Heart right ventricle (tissue), 16 donors: Measurements from ENCODE around the gene BLTP3A. TPM values are rescaled to one million over a fixed set of nuclear protein-coding genes. Genes with fewer than 3 reads are reported as not detected.
A peak's percentile ranks its signal among the peaks of the same experiment; 100 is the strongest.

Experiments
- ATAC-seq, 8 donors: fragments of 200-7000 bp; cut with Tn5 transposase; one replicate each; pipeline ENCODE4 v1.9.1; 2020; ENCODE audit warnings: mild to moderate bottlenecking in 8 of 8, moderate library complexity in 8 of 8, moderate number of reproducible peaks in 1 of 8
- DNase-seq, 2 donors: peaks; one replicate each; pipeline ENCODE4 v3.0.0-alpha.2; 2020
- H3K27ac ChIP-seq, 10 donors: fragments of 200-600 bp; sonication (generic) in 2 of 10; one replicate each; pipeline versions ENCODE4 v1.5.0 to v1.8.0; 2020 to 2022; ENCODE audit warnings: mild to moderate bottlenecking in 3 of 10
- H3K27me3 ChIP-seq, 7 donors: fragments of 200-600 bp; one replicate each; pipeline ENCODE4 v1.8.0; 2021 to 2022; ENCODE audit warnings: mild to moderate bottlenecking in 2 of 7
- H3K36me3 ChIP-seq, 9 donors: fragments of 200-600 bp; sonication (generic) in 1 of 9; one replicate each; pipeline versions ENCODE4 v1.5.0 to v1.8.0; 2020 to 2022; ENCODE audit warnings: mild to moderate bottlenecking in 2 of 9
- H3K4me1 ChIP-seq, 9 donors: fragments of 200-600 bp; sonication (generic) in 1 of 9; one replicate each; pipeline versions ENCODE4 v1.5.0 to v1.8.0; 2020 to 2022; ENCODE audit warnings: mild to moderate bottlenecking in 4 of 9
- H3K4me3 ChIP-seq, 10 donors: fragments of 200-600 bp; sonication (generic) in 2 of 10; one replicate each; pipeline versions ENCODE4 v1.5.0 to v1.8.0; 2020 to 2022; ENCODE audit warnings: mild to moderate bottlenecking in 7 of 10, moderate library complexity in 2 of 10
- H3K9me3 ChIP-seq, 11 donors: fragments of 200-600 bp in 10 of 11; sonication (generic) in 2 of 11; one replicate each; pipeline versions ENCODE4 v1.5.0 to v1.8.0; 2013 to 2022; ENCODE audit warnings: mild to moderate bottlenecking in 2 of 11, control low read depth in 1 of 11, moderate library complexity in 1 of 11
- WGBS, 2 donors: extraction: QIAGEN DNeasy Blood & Tissue Kit; methylation state at CpG; one replicate each; pipeline ENCODE4 v1.1.7; 2013; ENCODE audit warnings: inconsistent platforms in 1 of 2; 5-methylcytosine and 5-hydroxymethylcytosine counted together
- intact Hi-C, 10 donors: fragments of 100-400 bp; cut with DNase I; formaldehyde crosslinking; loops; one replicate each; pipeline versions ENCODE4 v1.11.1 to v1.14.2; 2022
- polyA plus RNA-seq, 2 donors: library from polyadenylated mRNA; stranded (reverse); fragments of 200-250 nt; gene quantifications; one replicate each; pipeline ENCODE4 v1.2.3, GENCODE V29; 2013
- total RNA-seq, 10 donors: library from RNA; stranded (reverse); fragmentation: NEBNext Ultra II Directional in 3 of 10; extraction: Animal tissue kit (Norgen Biotek cat#: 25700) in 3 of 10; gene quantifications; one replicate each; pipeline versions ENCODE4 v1.2.1 to v1.2.4, GENCODE V29; 2021 to 2023
- TF ChIP-seq, protein P1 (sequence below), 9 donors: fragments of 200-600 bp; sonication (generic) in 2 of 9; IDR thresholded peaks; one replicate each; pipeline versions ENCODE4 v1.5.0 to v1.8.0; 2021 to 2022; ENCODE audit warnings: antibody characterized with exemption in 9 of 9, mild to moderate bottlenecking in 5 of 9, moderate library complexity in 1 of 9
- donor health status: Arrhythmogenic right ventricular cardiomyopathy.
- donor health status: ischemic (EF 13 %, LVEDD 7.1; RV severe dilation, severe dysfunction).
- donor health status: healthy with polysubstance abuse.
- donor health status: DM: no; HTN: yes; CAD: no.
- donor health status: DM: no; HTN: no; CAD: no.
- donor health status: ischemic (EF 25% LVEDD 6.9; RV normal size, moderate dysfunction).
- donor health status: ischemic (EF 25% LVEDD 5.7; RV mildly dilated, moderate dysfunction).
- donor health status: healthy.
- donor health status: DM: yes; HTN: yes; CAD: no.
- donor health status: Ischemic cardiomyopathy.
- donor health status: ischemic (EF 35%, LVEDD 5.7; RV mildly dilated, moderate dysfunction).
- donor health status: nonischemic (EF 11% LVEDD 7.7; RV severe dilation, severe dysfunction).
- donor health status: DM: yes; HTN: yes; CAD: no.
- donor health status: PGD.
- donor health status: ischemic (EF 29% LVEDD 5.4; RV normal size, mild dysfunction).
- donor health status: nonischemic (EF 23%, LVEDD 6.1; RV moderate dilation, normal function).

BLTP3A gene
- total and polyA plus RNA-seq, 12 donors = 4.1 to 25.0 (median 21.0) TPM

DNA sequence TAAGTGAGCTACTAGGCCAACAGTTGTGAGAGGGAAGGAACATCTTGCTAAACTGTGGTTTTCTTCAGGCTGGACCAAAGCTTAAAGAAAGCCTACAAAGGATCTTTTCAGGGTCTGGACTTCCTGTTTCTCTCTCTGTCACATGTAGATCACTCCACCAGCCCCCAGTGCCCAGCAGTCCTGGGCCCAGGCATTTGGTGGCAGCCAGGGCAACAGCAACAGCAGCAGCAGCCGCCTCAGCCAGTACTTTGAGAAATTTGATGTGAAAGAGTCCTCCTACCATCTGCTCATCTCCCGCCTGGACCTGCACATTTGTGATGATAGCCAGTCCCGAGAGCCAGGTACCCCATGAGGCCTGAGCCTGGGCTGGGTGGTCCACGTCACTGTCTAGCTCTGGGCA lies 44.1 kb downstream of the BLTP3A start:
- TF ChIP-seq, protein P1, sequence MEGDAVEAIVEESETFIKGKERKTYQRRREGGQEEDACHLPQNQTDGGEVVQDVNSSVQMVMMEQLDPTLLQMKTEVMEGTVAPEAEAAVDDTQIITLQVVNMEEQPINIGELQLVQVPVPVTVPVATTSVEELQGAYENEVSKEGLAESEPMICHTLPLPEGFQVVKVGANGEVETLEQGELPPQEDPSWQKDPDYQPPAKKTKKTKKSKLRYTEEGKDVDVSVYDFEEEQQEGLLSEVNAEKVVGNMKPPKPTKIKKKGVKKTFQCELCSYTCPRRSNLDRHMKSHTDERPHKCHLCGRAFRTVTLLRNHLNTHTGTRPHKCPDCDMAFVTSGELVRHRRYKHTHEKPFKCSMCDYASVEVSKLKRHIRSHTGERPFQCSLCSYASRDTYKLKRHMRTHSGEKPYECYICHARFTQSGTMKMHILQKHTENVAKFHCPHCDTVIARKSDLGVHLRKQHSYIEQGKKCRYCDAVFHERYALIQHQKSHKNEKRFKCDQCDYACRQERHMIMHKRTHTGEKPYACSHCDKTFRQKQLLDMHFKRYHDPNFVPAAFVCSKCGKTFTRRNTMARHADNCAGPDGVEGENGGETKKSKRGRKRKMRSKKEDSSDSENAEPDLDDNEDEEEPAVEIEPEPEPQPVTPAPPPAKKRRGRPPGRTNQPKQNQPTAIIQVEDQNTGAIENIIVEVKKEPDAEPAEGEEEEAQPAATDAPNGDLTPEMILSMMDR (IDR thresholded peaks at IDR 0.05) = no peak
- Histone ChIP-seq H3K9me3 (no peaks in the 10 kb centered on the region), H3K27me3 (no peaks in the 10 kb centered on the region), H3K4me3 (no peak overlapping the region), H3K4me1 (peaks cover 0 to 20% (median 0%) of the 10 kb centered on the region in 9 donors), H3K27ac (no peak overlapping the region), H3K36me3 (peaks cover 0 to 86% (median 28%) of the 10 kb centered on the region in 9 donors)
- 91 to 96% methylated on average over 4 of the region's 4 CpGs for WGBS, 2 donors
- intact Hi-C loops = no loop called here
- DNase-seq (no peak), ATAC-seq (peak in 3 of 8 donors; percentile 7 to 42 (median 35))

GRCh38 chr6:34836451-34836850 lies 44.6 kb downstream of the BLTP3A start:
- TF ChIP-seq, protein P1 (IDR thresholded peaks at IDR 0.05) = no peak
- no peaks in the 10 kb centered on the region for H3K27me3 ChIP-seq
- intact Hi-C loops = no loop called here
- no peaks in the 10 kb centered on the region for H3K9me3 ChIP-seq
- no peak overlapping the region for H3K27ac ChIP-seq
- DNase-seq (no peak), ATAC-seq (no peak)
- no peak overlapping the region for H3K4me3 ChIP-seq
- H3K4me1 ChIP-seq = peaks cover 0 to 20% (median 0%) of the 10 kb centered on the region in 9 donors
- peaks cover 0 to 86% (median 28%) of the 10 kb centered on the region in 9 donors for H3K36me3 ChIP-seq
- 82 to 83% methylated on average over 2 of the region's 2 CpGs for WGBS, 2 donors

GRCh38 chr6:34837528-34837927 lies 45.6 kb downstream of the BLTP3A start:
- no peak overlapping the region for H3K4me3 ChIP-seq
- ATAC-seq (no peak), DNase-seq (no peak)
- intact Hi-C loops = no loop called here
- H3K9me3 ChIP-seq = no peaks in the 10 kb centered on the region
- H3K27me3 ChIP-seq = no peaks in the 10 kb centered on the region
- TF ChIP-seq, protein P1 (IDR thresholded peaks at IDR 0.05) = no peak
- H3K4me1 ChIP-seq = peaks cover 0 to 20% (median 0%) of the 10 kb centered on the region in 9 donors
- H3K27ac ChIP-seq = no peak overlapping the region
- peaks cover 0 to 86% (median 28%) of the 10 kb centered on the region in 9 donors for H3K36me3 ChIP-seq

- DNase-seq = no peak
- no peak overlapping the region for H3K27ac ChIP-seq
Measured at GRCh38 chr6:34839666-34840352, 47.9 kb downstream of the BLTP3A start.

More at GRCh38 chr6:34839666-34840352, 47.9 kb downstream of the BLTP3A start:
- peak in 4 of 8 donors; percentile 43 to 65 (median 48) for ATAC-seq
- H3K9me3 ChIP-seq = no peaks in the 10 kb centered on the region
- WGBS, 2 donors = 94% methylated on average over 15 of the region's 15 CpGs
- no peak overlapping the region for H3K4me3 ChIP-seq
- H3K27me3 ChIP-seq = no peaks in the 10 kb centered on the region
- TF ChIP-seq, protein P1 (IDR thresholded peaks at IDR 0.05) = no peak
- intact Hi-C loops = no loop called here
- H3K36me3 ChIP-seq = peaks cover 0 to 81% (median 18%) of the 10 kb centered on the region in 9 donors
- peaks cover 0 to 16% (median 0%) of the 10 kb centered on the region in 9 donors for H3K4me1 ChIP-seq

Other genes with a start within 250 kb of the BLTP3A start
- gene SPDEF, start 235.8 kb upstream of the BLTP3A start, total RNA-seq = under 1 TPM in 8 of 10 donors, not detected in 2; 0.15 to 0.60 (median 0.22) TPM
- under 1 TPM; 0.22 TPM for gene SPDEF, start 235.8 kb upstream of the BLTP3A start, polyA plus RNA-seq
- gene ILRUN, start 95.3 kb upstream of the BLTP3A start, total RNA-seq = 100 to 1,000 TPM in 8 of 10 donors, 10 to 100 TPM in 2; 86.9 to 157 (median 114) TPM
- gene ILRUN, start 95.3 kb upstream of the BLTP3A start, polyA plus RNA-seq = 10 to 100 TPM; 54.9 to 63.0 TPM
- 100 to 1,000 TPM; 125 to 204 (median 144) TPM for gene SNRPC, start 34.6 kb upstream of the BLTP3A start, total RNA-seq
- 100 to 1,000 TPM; 168 to 224 TPM for gene SNRPC, start 34.6 kb upstream of the BLTP3A start, polyA plus RNA-seq
- 10 to 100 TPM; 16.3 to 22.1 (median 17.6) TPM for gene TAF11, start 96.0 kb downstream of the BLTP3A start, total RNA-seq
- 10 to 100 TPM; 24.9 to 50.2 TPM for gene TAF11, start 96.0 kb downstream of the BLTP3A start, polyA plus RNA-seq
- 10 to 100 TPM; 24.7 to 36.3 (median 30.9) TPM for gene ANKS1A, start 97.2 kb downstream of the BLTP3A start, total RNA-seq
- gene ANKS1A, start 97.2 kb downstream of the BLTP3A start, polyA plus RNA-seq = 10 to 100 TPM in 1 of 2 donors, 1 to 10 TPM in 1; 7.1 to 17.8 TPM